H1 (cell line): ENCODE results near the gene GRM8. TPM values are rescaled to one million over a fixed set of nuclear protein-coding genes. Genes with fewer than 3 reads are reported as not detected.

Experiments
- CHD2 ChIP-seq: IDR thresholded peaks from 2 replicates; pipeline ENCODE4 v1.6.1; 2012; ENCODE audit warnings: low read length, improper control_type of control experiment
- EP300 ChIP-seq, 2 experiments: IDR thresholded peaks; 1 replicate in 1 of 2; 2 replicates in 1 of 2; pipeline ENCODE4 v1.6.1; 2011 to 2012; ENCODE audit warnings: low read depth in 2 of 2, low read length in 2 of 2, mild to moderate bottlenecking in 2 of 2, borderline replicate concordance in 1 of 2, inconsistent platforms in 1 of 2, moderate library complexity in 1 of 2
- HDAC6 ChIP-seq: IDR thresholded peaks from one replicate; pipeline ENCODE4 v1.7.1; 2012; ENCODE audit warnings: low read depth, mild to moderate bottlenecking, inconsistent platforms, low read length, moderate library complexity
- RBBP5 ChIP-seq: IDR thresholded peaks from 2 replicates; pipeline ENCODE4 v1.7.1; 2012; ENCODE audit warnings: low read depth, mild to moderate bottlenecking, inconsistent platforms, low read length, moderate library complexity, borderline replicate concordance
- polyA plus RNA-seq, 7 experiments: library from polyadenylated mRNA; depleted of rRNA in 3 of 7; stranded (reverse) in 5 of 7; unstranded in 2 of 7; fragments of >200 nt in 5 of 7; fragments of 200-250 nt in 2 of 7; gene quantifications; 1 replicate in 5 of 7; 2 replicates in 1 of 7; 4 replicates in 1 of 7; pipeline versions ENCODE4 v1.2.1 to v1.2.3, GENCODE V29; 2011 to 2013; ENCODE audit warnings: missing spikeins in 2 of 7, mixed read lengths in 2 of 7
- total RNA-seq: library from RNA; stranded (reverse); fragmentation: NEBNext Ultra II Directional; extraction: Animal tissue kit (Norgen Biotek cat#: 25700); gene quantifications from 2 replicates; pipeline ENCODE4 v1.2.1, GENCODE V29; 2021
- TF ChIP-seq, protein P1 (sequence below): IDR thresholded peaks from 2 replicates; pipeline ENCODE4 v1.6.1; 2012; ENCODE audit warnings: inconsistent platforms

The GRM8 gene
- total and polyA plus RNA-seq, 2 of the 8 experiments (the other 6 are each of a cell fraction or from before 2014, with no cell fraction given), result 2.6 to 2.8 TPM

DNA sequence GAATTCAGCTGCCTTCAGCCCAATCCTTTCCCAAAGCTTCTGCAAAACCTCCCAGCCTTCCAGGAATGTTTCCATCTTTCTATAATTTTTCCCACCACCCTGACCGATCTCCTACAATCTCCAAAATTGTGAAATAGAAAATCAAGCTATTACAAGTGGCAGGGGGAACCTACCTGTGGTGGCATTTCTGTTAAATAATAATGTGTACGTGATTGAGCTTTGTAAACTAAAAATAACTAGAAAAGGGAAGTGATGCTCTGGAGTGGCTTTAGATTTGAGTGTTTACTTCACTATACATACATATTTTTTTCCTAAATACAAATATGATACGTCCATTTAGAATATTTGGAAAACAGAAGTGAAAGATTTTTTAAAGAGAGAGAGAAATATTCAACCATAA, 593.6 kb downstream of the GRM8 start (continued):
- TF ChIP-seq, protein P1, sequence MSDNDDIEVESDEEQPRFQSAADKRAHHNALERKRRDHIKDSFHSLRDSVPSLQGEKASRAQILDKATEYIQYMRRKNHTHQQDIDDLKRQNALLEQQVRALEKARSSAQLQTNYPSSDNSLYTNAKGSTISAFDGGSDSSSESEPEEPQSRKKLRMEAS, result no peak
- no peak for TF ChIP-seq HDAC6
- TF ChIP-seq CHD2, result no peak
- no peak for TF ChIP-seq EP300 (IDR thresholded peaks at IDR 0.05; ENCODE audit: borderline replicate concordance in 1 of 2, low read depth in 2 of 2, low read length in 2 of 2)
- TF ChIP-seq RBBP5, result no peak
